Endodermal cell (in vitro differentiated cells): ENCODE data around the gene CNOT11. TPM values are rescaled to one million over a fixed set of nuclear protein-coding genes. Genes with fewer than 3 reads are reported as not detected.
A peak's percentile ranks its signal among the peaks of the same experiment; 100 is the strongest.

Experiments
- DNase-seq: peaks from one replicate; pipeline ENCODE4 v3.0.0-alpha.2; 2017
- H3K27ac ChIP-seq: 2 replicates; pipeline ENCODE4 v1.5.1; 2013; ENCODE audit warnings: mild to moderate bottlenecking, low read depth, low read length, moderate library complexity
- H3K27me3 ChIP-seq: 2 replicates; pipeline ENCODE4 v1.6.1; 2013; ENCODE audit warnings: mild to moderate bottlenecking, low read length, moderate library complexity; ENCODE audit not compliant: insufficient read depth, control insufficient read depth, poor library complexity, severe bottlenecking
- H3K36me3 ChIP-seq: 2 replicates; pipeline ENCODE4 v1.7.0; 2013; ENCODE audit warnings: mild to moderate bottlenecking, low read length, moderate library complexity; ENCODE audit not compliant: control insufficient read depth, insufficient read depth
- H3K4me1 ChIP-seq: one replicate; pipeline ENCODE4 v1.7.0; 2013; ENCODE audit warnings: low read length; ENCODE audit not compliant: control insufficient read depth, insufficient read depth
- H3K4me3 ChIP-seq: 2 replicates; pipeline ENCODE4 v1.5.1; 2013; ENCODE audit warnings: mild to moderate bottlenecking, low read length, moderate library complexity
- H3K9ac ChIP-seq: 2 replicates; pipeline ENCODE4 v1.6.1; 2013; ENCODE audit warnings: mild to moderate bottlenecking, low read length, moderate library complexity; ENCODE audit not compliant: poor library complexity, severe bottlenecking; ENCODE audit errors: extremely low read depth
- H3K9me3 ChIP-seq: 2 replicates; pipeline ENCODE4 v1.6.1; 2013; ENCODE audit warnings: mild to moderate bottlenecking, low read length, moderate library complexity; ENCODE audit not compliant: control insufficient read depth
- H3K27ac Mint-ChIP-seq: 2 replicates; pipeline ENCODE4 v1.8.0; 2020; ENCODE audit warnings: mixed read lengths
- H3K27me3 Mint-ChIP-seq: 2 replicates; pipeline ENCODE4 v1.8.0; 2021; ENCODE audit warnings: mild to moderate bottlenecking, mixed read lengths; ENCODE audit not compliant: insufficient read depth
- H3K36me3 Mint-ChIP-seq: 2 replicates; pipeline ENCODE4 v1.8.0; 2020; ENCODE audit warnings: low read depth, mixed read lengths
- H3K4me1 Mint-ChIP-seq: 2 replicates; pipeline ENCODE4 v1.8.0; 2020; ENCODE audit warnings: mixed read lengths
- H3K4me3 Mint-ChIP-seq: 2 replicates; pipeline ENCODE4 v1.8.0; 2020; ENCODE audit warnings: mild to moderate bottlenecking, moderate library complexity, mixed read lengths
- H3K9me3 Mint-ChIP-seq: 2 replicates; pipeline ENCODE4 v1.8.0; 2020; ENCODE audit warnings: mild to moderate bottlenecking, mixed read lengths
- WGBS, 2 experiments: methylation state at CpG; one replicate each; pipeline versions ENCODE4 v1.1.5 to v1.1.7; 2013; ENCODE audit warnings: missing lambda C conversion rate in 2 of 2, mixed read lengths in 1 of 2; ENCODE audit not compliant: insufficient coverage in 1 of 2, insufficient read length in 1 of 2; 5-methylcytosine and 5-hydroxymethylcytosine counted together
- total RNA-seq, 2 donors: library from RNA; stranded (reverse); fragmentation: NEBNext Ultra II Directional in 1 of 2; extraction: Animal tissue kit (Norgen Biotek cat#: 25700) in 1 of 2; gene quantifications; 2 replicates in 1 of 2; 3 replicates in 1 of 2; pipeline ENCODE4 v1.2.1, GENCODE V29; 2021
- TF ChIP-seq, protein P1 (sequence below): fragments of 200-600 bp; sonication (generic); conservative IDR thresholded peaks from 2 replicates; pipeline ENCODE4 v1.5.0; 2021; ENCODE audit warnings: antibody characterized with exemption, mild to moderate bottlenecking

CNOT11 gene
- total RNA-seq, 2 donors from 2014 or later = 46.1 to 49.3 TPM

GRCh38 chr2:101273056-101273455 is 20.4 kb downstream of the CNOT11 start:
- H3K36me3 Mint-ChIP-seq = peaks cover 52% of the 10 kb centered on the region
- H3K27ac Mint-ChIP-seq = no peak overlapping the region
- no peaks in the 10 kb centered on the region for H3K27me3 Mint-ChIP-seq
- Histone ChIP-seq H3K9ac (no peak overlapping the region), H3K36me3 (peaks cover 73% of the 10 kb centered on the region), H3K4me1 (peaks cover 3% of the 10 kb centered on the region), H3K27me3 (no peaks in the 10 kb centered on the region), H3K4me3 (no peak overlapping the region), H3K27ac (no peak overlapping the region), H3K9me3 (no peaks in the 10 kb centered on the region)
- whole genome bisulfite sequencing, 2 experiments = 88 to 92% methylated on average over 4 to 8 of the region's 8 CpGs
- no peak for DNase-seq
- H3K4me3 Mint-ChIP-seq = no peak overlapping the region
- H3K9me3 Mint-ChIP-seq = no peaks in the 10 kb centered on the region
- TF ChIP-seq, protein P1, sequence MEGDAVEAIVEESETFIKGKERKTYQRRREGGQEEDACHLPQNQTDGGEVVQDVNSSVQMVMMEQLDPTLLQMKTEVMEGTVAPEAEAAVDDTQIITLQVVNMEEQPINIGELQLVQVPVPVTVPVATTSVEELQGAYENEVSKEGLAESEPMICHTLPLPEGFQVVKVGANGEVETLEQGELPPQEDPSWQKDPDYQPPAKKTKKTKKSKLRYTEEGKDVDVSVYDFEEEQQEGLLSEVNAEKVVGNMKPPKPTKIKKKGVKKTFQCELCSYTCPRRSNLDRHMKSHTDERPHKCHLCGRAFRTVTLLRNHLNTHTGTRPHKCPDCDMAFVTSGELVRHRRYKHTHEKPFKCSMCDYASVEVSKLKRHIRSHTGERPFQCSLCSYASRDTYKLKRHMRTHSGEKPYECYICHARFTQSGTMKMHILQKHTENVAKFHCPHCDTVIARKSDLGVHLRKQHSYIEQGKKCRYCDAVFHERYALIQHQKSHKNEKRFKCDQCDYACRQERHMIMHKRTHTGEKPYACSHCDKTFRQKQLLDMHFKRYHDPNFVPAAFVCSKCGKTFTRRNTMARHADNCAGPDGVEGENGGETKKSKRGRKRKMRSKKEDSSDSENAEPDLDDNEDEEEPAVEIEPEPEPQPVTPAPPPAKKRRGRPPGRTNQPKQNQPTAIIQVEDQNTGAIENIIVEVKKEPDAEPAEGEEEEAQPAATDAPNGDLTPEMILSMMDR = peak; percentile 29
- no peaks in the 10 kb centered on the region for H3K4me1 Mint-ChIP-seq

DNA sequence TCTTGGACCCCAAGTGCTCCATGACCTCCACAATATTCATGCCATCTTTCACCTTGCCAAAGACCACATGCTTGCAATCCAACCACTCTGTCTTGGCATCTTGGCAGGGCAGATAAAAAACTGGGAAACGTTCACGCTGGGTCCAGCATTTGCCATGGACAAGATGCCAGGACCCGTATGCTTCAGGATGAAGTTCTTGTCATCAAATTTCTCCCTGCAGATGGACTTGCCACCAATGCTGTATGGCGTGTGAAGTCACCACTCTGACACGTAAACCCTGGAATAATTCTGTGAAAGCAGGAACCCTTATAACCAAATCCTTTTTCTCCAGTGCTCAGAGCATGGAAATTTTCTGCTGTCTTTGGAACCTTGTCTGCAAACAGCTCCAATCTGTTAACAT is 21.5 kb downstream of the CNOT11 start:
- DNase-seq = no peak
- H3K4me1 Mint-ChIP-seq = no peaks in the 10 kb centered on the region
- Histone ChIP-seq H3K36me3 (peaks cover 71% of the 10 kb centered on the region), H3K4me1 (peaks cover 3% of the 10 kb centered on the region), H3K27ac (no peak overlapping the region), H3K9ac (no peak overlapping the region), H3K4me3 (no peak overlapping the region), H3K27me3 (no peaks in the 10 kb centered on the region), H3K9me3 (no peaks in the 10 kb centered on the region)
- H3K4me3 Mint-ChIP-seq = no peak overlapping the region
- no peaks in the 10 kb centered on the region for H3K9me3 Mint-ChIP-seq
- H3K36me3 Mint-ChIP-seq = peaks cover 50% of the 10 kb centered on the region
- 94 to 97% methylated on average over 4 to 5 of the region's 5 CpGs for WGBS, 2 experiments
- no peak overlapping the region for H3K27ac Mint-ChIP-seq
- no peaks in the 10 kb centered on the region for H3K27me3 Mint-ChIP-seq
- TF ChIP-seq, protein P1 = no peak

DNA sequence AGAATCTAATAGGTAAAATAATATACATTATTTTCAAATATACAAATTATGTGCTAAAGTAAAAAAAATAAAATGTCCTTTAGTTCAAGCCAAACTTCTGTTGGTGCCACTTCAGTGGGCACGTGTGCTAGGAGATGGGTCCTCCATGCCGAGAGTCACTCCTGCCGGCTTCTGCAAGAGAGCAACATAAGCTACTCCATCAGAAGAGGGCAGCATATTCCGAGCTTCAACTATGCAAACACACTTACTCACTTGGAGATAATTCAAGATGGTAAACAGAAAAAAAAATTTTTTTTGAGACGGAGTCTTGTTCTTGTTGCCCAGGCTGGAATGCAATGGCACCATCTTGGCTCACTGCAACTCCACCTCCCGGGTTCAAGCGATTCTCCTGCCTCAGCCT is 24.4 kb downstream of the CNOT11 start:
- no peak overlapping the region for H3K27ac Mint-ChIP-seq
- 86 to 94% methylated on average over 7 of the region's 7 CpGs for WGBS, 2 experiments

More for the DNA sequence above, 24.4 kb downstream of the CNOT11 start:
- Mint-ChIP-seq H3K4me3 (no peak overlapping the region), H3K4me1 (no peaks in the 10 kb centered on the region), H3K36me3 (peaks cover 58% of the 10 kb centered on the region), H3K9me3 (no peaks in the 10 kb centered on the region), H3K27me3 (no peaks in the 10 kb centered on the region)
- TF ChIP-seq, protein P1 = peak; percentile 33
- H3K9me3 ChIP-seq = no peaks in the 10 kb centered on the region
- peaks cover 75% of the 10 kb centered on the region for H3K36me3 ChIP-seq
- no peak for DNase-seq
- H3K4me3 ChIP-seq = no peak overlapping the region
- no peaks in the 10 kb centered on the region for H3K27me3 ChIP-seq
- no peak overlapping the region for H3K27ac ChIP-seq
- H3K9ac ChIP-seq = no peak overlapping the region
- H3K4me1 ChIP-seq = peaks cover 3% of the 10 kb centered on the region
